ENCODE results near the gene CCDC6. TPM values are rescaled to one million over a fixed set of nuclear protein-coding genes. Genes with fewer than 3 reads are reported as not detected.
A peak's percentile ranks its signal among the peaks of the same experiment; 100 is the strongest.
"Not testable (repeated sequence)": the region's sequence is repeated elsewhere in the genome, so short reads cannot be mapped to it uniquely, and the experiment has no call there.

CCDC6 gene
- 39.0 TPM for polyA plus RNA-seq (2013, experiment 1 of 4)
- 37.4 TPM for polyA plus RNA-seq (2013, experiment 2 of 4)
- 29.9 TPM for polyA plus RNA-seq (2013, experiment 3 of 4)
- 30.4 TPM for polyA plus RNA-seq (2013, experiment 4 of 4)

DNA sequence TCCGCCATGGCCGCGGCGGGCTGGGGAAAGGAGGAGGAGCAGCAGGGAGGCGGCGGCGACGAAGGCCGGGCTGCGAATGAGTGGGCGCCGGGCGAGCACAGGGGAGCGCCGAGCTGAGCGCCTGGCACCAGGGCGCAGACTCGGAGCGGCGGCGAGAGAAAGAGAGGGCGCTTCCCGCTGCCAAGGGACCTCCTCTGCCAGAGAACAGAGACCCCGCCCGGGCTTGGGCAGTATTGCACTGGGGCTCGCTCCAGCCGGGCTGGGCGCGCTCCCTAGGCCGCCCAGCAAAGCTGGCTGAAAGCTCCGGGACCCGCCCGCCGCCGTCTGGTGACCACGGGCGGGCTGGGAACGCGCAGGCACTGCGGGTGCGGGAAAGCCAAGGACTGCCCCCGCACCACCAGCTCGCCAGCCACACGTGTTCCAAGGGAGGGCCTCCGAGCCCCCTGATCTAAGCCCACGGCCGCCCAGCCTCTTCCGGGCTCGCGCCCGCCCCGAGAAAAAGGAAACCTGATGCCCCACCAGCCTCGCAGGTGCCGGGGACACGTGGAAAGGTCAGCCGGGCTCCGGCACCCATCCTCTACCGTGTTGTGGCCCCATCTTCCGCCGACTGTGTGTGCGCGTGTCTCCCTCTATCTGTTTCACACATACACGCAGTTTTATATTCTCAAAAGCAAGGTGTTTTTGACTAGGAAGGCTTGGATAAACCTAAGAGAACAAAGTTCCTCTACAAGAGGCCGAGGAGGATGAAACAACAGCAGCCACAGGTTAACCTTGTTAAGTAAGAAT, at the start of gene CCDC6:
Gene CCDC6, minus strand, starts transcription at position 140 of the 786 bp plus-strand sequence. Its CDS starts 132 bp downstream, at position 8.
- Histone ChIP-seq H3K27ac (ENCODE audit: insufficient read depth, low read depth, low read length, poor library complexity, severe bottlenecking) (peak within 1 kb of the TSS; percentile 83), H3K9me3 (ENCODE audit: control insufficient read depth, low read length) (no peaks in the 10 kb centered on the region), H3K4me3 (ENCODE audit: insufficient read depth, low read depth, low read length) (peak within 1 kb of the TSS; percentile 99), H3K4me1 (ENCODE audit: control insufficient read depth, insufficient read depth, low read length) (peaks cover 30% of the 10 kb centered on the region), H3K36me3 (ENCODE audit: control insufficient read depth, insufficient read depth, low read length) (no peaks in the 10 kb centered on the region), H3K27me3 (ENCODE audit: control insufficient read depth, insufficient read depth, low read length, poor library complexity, severe bottlenecking) (no peaks in the 10 kb centered on the region)
- WGBS, 2 experiments: 0% methylated on average over 64 of the region's 64 CpGs

DNA sequence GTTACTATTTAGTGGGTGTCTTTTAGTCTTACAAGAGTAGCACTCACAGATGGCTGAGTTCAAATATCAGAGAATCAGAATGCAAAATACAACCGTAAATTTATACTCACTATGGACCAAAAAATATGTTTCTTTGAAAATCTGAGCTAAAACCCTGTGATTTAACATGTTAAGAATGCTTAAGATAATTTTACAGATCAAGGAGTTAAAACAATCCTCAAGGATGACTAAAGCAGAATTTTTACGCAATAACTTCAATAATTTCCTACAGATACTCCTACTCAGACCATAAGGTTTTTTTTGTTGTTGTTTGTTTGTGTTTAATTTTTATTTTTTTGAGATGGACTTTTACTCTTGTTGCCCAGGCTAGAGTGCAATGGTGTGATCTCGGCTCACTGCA, 47.9 kb upstream of the CCDC6 start:
- H3K27me3 ChIP-seq (ENCODE audit: control insufficient read depth, insufficient read depth, low read length, poor library complexity, severe bottlenecking): no peaks in the 10 kb centered on the region
- 87 to 100% methylated on average over 2 of the region's 3 CpGs for WGBS, 2 experiments
- no peaks in the 10 kb centered on the region for H3K36me3 ChIP-seq (ENCODE audit: control insufficient read depth, insufficient read depth, low read length)
- no peak overlapping the region for H3K4me3 ChIP-seq (ENCODE audit: insufficient read depth, low read depth, low read length)
- H3K27ac ChIP-seq (ENCODE audit: insufficient read depth, low read depth, low read length, poor library complexity, severe bottlenecking): no peak overlapping the region
- no peaks in the 10 kb centered on the region for H3K9me3 ChIP-seq (ENCODE audit: control insufficient read depth, low read length)
- no peaks in the 10 kb centered on the region for H3K4me1 ChIP-seq (ENCODE audit: control insufficient read depth, insufficient read depth, low read length)

- H3K27ac ChIP-seq (ENCODE audit: insufficient read depth, low read depth, low read length, poor library complexity, severe bottlenecking); H3K4me1 ChIP-seq (ENCODE audit: control insufficient read depth, insufficient read depth, low read length); H3K27me3 ChIP-seq (ENCODE audit: control insufficient read depth, insufficient read depth, low read length, poor library complexity, severe bottlenecking); H3K9me3 ChIP-seq (ENCODE audit: control insufficient read depth, low read length); H3K36me3 ChIP-seq (ENCODE audit: control insufficient read depth, insufficient read depth, low read length); H3K4me3 ChIP-seq (ENCODE audit: insufficient read depth, low read depth, low read length): not testable (repeated sequence)
- WGBS, 2 experiments: 88 to 100% methylated on average over 2 of the region's 2 CpGs
These were observed 47.4 kb upstream of the CCDC6 start for GRCh38 chr10:59953711-59954110.

GRCh38 chr10:59950105-59950504, 43.7 kb upstream of the CCDC6 start:
- Histone ChIP-seq H3K9me3 (ENCODE audit: control insufficient read depth, low read length) (no peaks in the 10 kb centered on the region), H3K27ac (ENCODE audit: insufficient read depth, low read depth, low read length, poor library complexity, severe bottlenecking) (no peak overlapping the region), H3K4me3 (ENCODE audit: insufficient read depth, low read depth, low read length) (no peak overlapping the region), H3K27me3 (ENCODE audit: control insufficient read depth, insufficient read depth, low read length, poor library complexity, severe bottlenecking) (no peaks in the 10 kb centered on the region), H3K36me3 (ENCODE audit: control insufficient read depth, insufficient read depth, low read length) (no peaks in the 10 kb centered on the region), H3K4me1 (ENCODE audit: control insufficient read depth, insufficient read depth, low read length) (no peaks in the 10 kb centered on the region)
- WGBS, 2 experiments: 96 to 97% methylated on average over 1 to 2 of the region's 2 CpGs

GRCh38 chr10:59949608-59950007, 43.3 kb upstream of the CCDC6 start:
- no CpG with 5 or more reads among the region's 1 CpG for WGBS, 2 experiments
- Histone ChIP-seq H3K36me3 (ENCODE audit: control insufficient read depth, insufficient read depth, low read length) (no peaks in the 10 kb centered on the region), H3K4me3 (ENCODE audit: insufficient read depth, low read depth, low read length) (no peak overlapping the region), H3K27ac (ENCODE audit: insufficient read depth, low read depth, low read length, poor library complexity, severe bottlenecking) (no peak overlapping the region), H3K27me3 (ENCODE audit: control insufficient read depth, insufficient read depth, low read length, poor library complexity, severe bottlenecking) (no peaks in the 10 kb centered on the region), H3K9me3 (ENCODE audit: control insufficient read depth, low read length) (no peaks in the 10 kb centered on the region), H3K4me1 (ENCODE audit: control insufficient read depth, insufficient read depth, low read length) (no peaks in the 10 kb centered on the region)

DNA sequence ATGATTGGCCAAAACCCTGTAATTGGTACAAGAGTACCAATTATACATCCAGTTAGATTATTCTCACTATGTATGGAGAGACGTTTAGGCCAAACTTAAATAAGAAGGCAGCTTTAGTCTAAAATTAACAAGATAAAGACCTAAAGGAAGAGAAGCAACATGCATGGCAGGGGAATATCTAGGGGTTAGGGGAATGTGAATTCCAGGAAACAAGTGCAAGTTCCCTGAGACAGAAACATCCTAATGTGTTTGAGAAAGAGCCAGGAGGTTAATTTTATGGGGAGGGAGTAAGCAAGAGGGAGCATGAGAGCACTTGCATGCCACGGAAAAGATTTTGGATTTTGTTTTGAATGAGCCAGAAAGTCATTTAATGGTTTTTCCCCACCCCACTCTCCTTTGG, 39.6 kb upstream of the CCDC6 start:
- WGBS, 2 experiments: 32 to 49% methylated on average over 2 of the region's 2 CpGs
- Histone ChIP-seq H3K27me3 (ENCODE audit: control insufficient read depth, insufficient read depth, low read length, poor library complexity, severe bottlenecking) (no peaks in the 10 kb centered on the region), H3K27ac (ENCODE audit: insufficient read depth, low read depth, low read length, poor library complexity, severe bottlenecking) (no peak overlapping the region), H3K36me3 (ENCODE audit: control insufficient read depth, insufficient read depth, low read length) (no peaks in the 10 kb centered on the region), H3K9me3 (ENCODE audit: control insufficient read depth, low read length) (no peaks in the 10 kb centered on the region), H3K4me3 (ENCODE audit: insufficient read depth, low read depth, low read length) (no peak overlapping the region), H3K4me1 (ENCODE audit: control insufficient read depth, insufficient read depth, low read length) (no peaks in the 10 kb centered on the region)

DNA sequence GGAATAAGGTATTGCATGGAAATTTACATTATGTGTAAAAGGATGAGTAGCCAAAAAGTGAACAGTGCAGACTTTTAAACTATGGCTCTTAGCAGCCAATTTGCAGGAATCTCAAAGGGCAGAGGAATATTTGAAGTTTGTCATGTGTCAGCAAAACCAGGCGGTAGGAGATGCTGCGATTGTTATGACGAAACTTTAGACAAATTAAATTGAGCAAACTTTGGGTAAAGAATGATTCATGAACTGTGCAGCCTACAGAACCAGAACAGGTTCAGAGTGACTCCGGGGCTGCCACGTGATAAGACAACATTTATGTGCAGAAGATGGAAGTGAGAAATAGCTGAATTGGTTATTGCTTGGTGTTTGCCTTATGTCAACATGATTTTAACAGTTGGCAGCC, 39.2 kb upstream of the CCDC6 start:
- Histone ChIP-seq H3K36me3 (ENCODE audit: control insufficient read depth, insufficient read depth, low read length) (no peaks in the 10 kb centered on the region), H3K4me3 (ENCODE audit: insufficient read depth, low read depth, low read length) (no peak overlapping the region), H3K27me3 (ENCODE audit: control insufficient read depth, insufficient read depth, low read length, poor library complexity, severe bottlenecking) (no peaks in the 10 kb centered on the region), H3K27ac (ENCODE audit: insufficient read depth, low read depth, low read length, poor library complexity, severe bottlenecking) (no peak overlapping the region), H3K4me1 (ENCODE audit: control insufficient read depth, insufficient read depth, low read length) (no peaks in the 10 kb centered on the region), H3K9me3 (ENCODE audit: control insufficient read depth, low read length) (no peaks in the 10 kb centered on the region)
- WGBS, 2 experiments: 92% methylated on average over 5 of the region's 5 CpGs

DNA sequence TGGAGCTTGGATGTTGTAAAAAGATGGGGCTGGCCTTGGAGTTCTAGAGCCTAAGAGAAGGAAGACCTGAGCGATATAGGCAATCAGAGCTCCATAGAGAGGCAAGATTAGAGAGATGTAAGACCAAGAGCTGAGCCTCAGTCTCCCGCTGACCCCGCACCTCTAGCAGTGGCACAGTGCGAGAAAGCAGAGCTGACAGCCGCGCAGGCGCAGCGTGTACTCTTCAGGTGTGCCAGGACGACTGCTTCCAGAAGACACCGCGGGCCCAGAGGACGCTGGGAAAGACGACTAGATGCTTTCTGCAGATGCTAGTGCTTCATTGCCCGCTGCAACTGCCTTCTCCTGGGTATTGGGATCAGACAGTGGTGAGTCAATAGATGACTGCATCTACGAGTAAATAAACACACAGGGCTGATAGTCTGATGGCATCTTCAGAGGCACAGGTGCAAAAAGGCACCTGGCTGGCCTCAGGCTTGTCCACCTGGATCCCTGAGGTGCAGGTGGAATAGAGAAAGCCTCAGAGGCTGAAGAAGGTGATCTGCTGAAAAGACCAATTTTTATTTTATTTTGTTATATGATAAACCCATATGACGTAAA, 38.1 kb upstream of the CCDC6 start:
- no peaks in the 10 kb centered on the region for H3K36me3 ChIP-seq (ENCODE audit: control insufficient read depth, insufficient read depth, low read length)
- H3K4me1 ChIP-seq (ENCODE audit: control insufficient read depth, insufficient read depth, low read length): no peaks in the 10 kb centered on the region
- 87 to 90% methylated on average over 15 of the region's 16 CpGs for WGBS, 2 experiments
- H3K27ac ChIP-seq (ENCODE audit: insufficient read depth, low read depth, low read length, poor library complexity, severe bottlenecking): no peak overlapping the region
- no peaks in the 10 kb centered on the region for H3K27me3 ChIP-seq (ENCODE audit: control insufficient read depth, insufficient read depth, low read length, poor library complexity, severe bottlenecking)
- H3K4me3 ChIP-seq (ENCODE audit: insufficient read depth, low read depth, low read length): no peak overlapping the region
- H3K9me3 ChIP-seq (ENCODE audit: control insufficient read depth, low read length): no peaks in the 10 kb centered on the region

DNA sequence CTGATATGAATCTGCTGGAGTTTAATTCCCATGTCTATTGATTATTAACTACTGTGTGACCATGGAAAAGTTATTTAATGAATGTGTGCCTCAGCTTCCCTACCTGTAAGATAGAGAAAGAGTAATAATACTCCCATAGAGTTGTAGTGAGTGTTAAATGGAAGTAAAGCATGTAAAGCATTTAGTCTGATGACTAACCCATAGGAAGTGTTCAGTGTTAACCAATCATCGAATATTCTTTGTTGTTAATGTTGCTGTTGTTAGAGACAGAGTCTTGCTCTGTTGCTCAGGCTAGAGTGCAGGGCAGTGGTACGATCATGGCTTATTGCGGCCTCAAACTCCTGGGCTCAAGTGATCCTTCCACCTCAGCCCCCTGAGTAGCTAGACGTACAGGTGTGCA, 36.2 kb upstream of the CCDC6 start:
- Histone ChIP-seq H3K27me3 (ENCODE audit: control insufficient read depth, insufficient read depth, low read length, poor library complexity, severe bottlenecking) (no peaks in the 10 kb centered on the region), H3K9me3 (ENCODE audit: control insufficient read depth, low read length) (no peaks in the 10 kb centered on the region), H3K36me3 (ENCODE audit: control insufficient read depth, insufficient read depth, low read length) (no peaks in the 10 kb centered on the region), H3K4me1 (ENCODE audit: control insufficient read depth, insufficient read depth, low read length) (no peaks in the 10 kb centered on the region), H3K4me3 (ENCODE audit: insufficient read depth, low read depth, low read length) (no peak overlapping the region), H3K27ac (ENCODE audit: insufficient read depth, low read depth, low read length, poor library complexity, severe bottlenecking) (no peak overlapping the region)
- 91 to 97% methylated on average over 4 of the region's 4 CpGs for WGBS, 2 experiments

GRCh38 chr10:59937720-59938119, 31.4 kb upstream of the CCDC6 start:
- no peaks in the 10 kb centered on the region for H3K27me3 ChIP-seq (ENCODE audit: control insufficient read depth, insufficient read depth, low read length, poor library complexity, severe bottlenecking)
- WGBS, 2 experiments: 50 to 75% methylated on average over 1 of the region's 1 CpG
- H3K4me3 ChIP-seq (ENCODE audit: insufficient read depth, low read depth, low read length): no peak overlapping the region
- no peaks in the 10 kb centered on the region for H3K4me1 ChIP-seq (ENCODE audit: control insufficient read depth, insufficient read depth, low read length)
- H3K9me3 ChIP-seq (ENCODE audit: control insufficient read depth, low read length): no peaks in the 10 kb centered on the region
- H3K36me3 ChIP-seq (ENCODE audit: control insufficient read depth, insufficient read depth, low read length): no peaks in the 10 kb centered on the region
- no peak overlapping the region for H3K27ac ChIP-seq (ENCODE audit: insufficient read depth, low read depth, low read length, poor library complexity, severe bottlenecking)
